Mesothelial cell of epicardium (in vitro differentiated cells): Measurements from ENCODE around the gene ARHGAP42. TPM values are rescaled to one million over a fixed set of nuclear protein-coding genes. Genes with fewer than 3 reads are reported as not detected.

Source experiments
- DNase-seq, 2 experiments: peaks; one replicate each; pipeline ENCODE4 v3.0.0; 2021; ENCODE audit warnings: low spot score in 2 of 2; ENCODE audit not compliant: unreplicated experiment in 2 of 2
- H3K27ac Mint-ChIP-seq: 2 replicates; pipeline ENCODE4 v1.8.0; 2021; ENCODE audit warnings: mixed read lengths
- H3K27me3 Mint-ChIP-seq: 2 replicates; pipeline ENCODE4 v1.8.0; 2021; ENCODE audit warnings: low read depth, mixed read lengths
- H3K36me3 Mint-ChIP-seq: 2 replicates; pipeline ENCODE4 v1.8.0; 2021; ENCODE audit warnings: mixed read lengths
- H3K4me1 Mint-ChIP-seq: 2 replicates; pipeline ENCODE4 v1.8.0; 2021; ENCODE audit warnings: mixed read lengths
- H3K4me3 Mint-ChIP-seq: 2 replicates; pipeline ENCODE4 v1.8.0; 2021; ENCODE audit warnings: mild to moderate bottlenecking, moderate library complexity, mixed read lengths
- H3K9me3 Mint-ChIP-seq: 2 replicates; pipeline ENCODE4 v1.8.0; 2021; ENCODE audit warnings: mixed read lengths
- total RNA-seq: library from RNA; stranded (reverse); gene quantifications from 3 replicates; pipeline ENCODE4 v1.2.1, GENCODE V29; 2021
- TF ChIP-seq, protein P1 (sequence below): fragments of 200-600 bp; sonication (generic); IDR thresholded peaks from one replicate; pipeline ENCODE4 v1.5.0; 2021; ENCODE audit warnings: antibody characterized with exemption; ENCODE audit not compliant: unreplicated experiment

Gene ARHGAP42
- total RNA-seq, 1 donor from 2014 or later = 19.4 TPM

DNA sequence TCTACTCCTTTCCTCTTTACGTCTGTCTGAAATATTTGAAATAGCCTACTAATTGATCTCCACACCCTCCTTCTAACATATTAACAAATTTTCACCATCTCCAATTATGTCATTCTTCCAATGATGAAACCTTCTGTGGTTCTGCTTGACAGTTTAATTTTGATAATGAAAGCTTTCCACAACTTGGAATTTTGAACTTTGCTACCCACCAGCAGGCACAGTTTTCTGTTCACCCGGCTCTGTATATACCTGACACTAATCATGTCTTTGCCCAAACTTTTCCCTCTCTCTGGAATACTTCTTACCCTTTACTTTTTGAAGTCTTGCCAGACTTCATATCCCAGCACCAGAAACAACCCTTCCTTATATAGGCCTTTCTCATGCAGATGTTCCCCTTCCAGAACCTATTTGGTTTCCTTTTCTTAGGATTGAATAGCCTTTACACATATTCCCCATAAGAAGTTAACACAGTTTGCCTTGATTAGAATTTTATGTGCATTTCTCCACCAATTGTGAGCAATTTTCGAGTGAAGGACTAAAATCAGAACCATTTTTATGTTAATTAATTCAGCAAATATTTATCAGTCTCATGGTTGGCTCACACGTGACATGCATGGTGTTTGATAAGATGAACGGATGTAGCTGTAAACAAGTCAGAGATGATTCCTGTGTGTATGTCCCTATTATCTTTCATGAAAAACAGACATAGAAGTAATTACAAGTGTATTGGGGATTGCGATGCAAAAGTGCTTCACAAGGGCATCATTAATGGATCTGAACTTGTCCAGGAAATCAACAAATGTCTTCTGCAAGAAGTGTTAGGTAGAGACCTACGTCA is 173.4 kb downstream of the ARHGAP42 start:
- peaks cover 32% of the 10 kb centered on the region for H3K4me1 Mint-ChIP-seq
- peaks cover 6% of the 10 kb centered on the region for H3K9me3 Mint-ChIP-seq
- H3K27ac Mint-ChIP-seq = no peak overlapping the region
- no peak overlapping the region for H3K4me3 Mint-ChIP-seq
- TF ChIP-seq, protein P1, sequence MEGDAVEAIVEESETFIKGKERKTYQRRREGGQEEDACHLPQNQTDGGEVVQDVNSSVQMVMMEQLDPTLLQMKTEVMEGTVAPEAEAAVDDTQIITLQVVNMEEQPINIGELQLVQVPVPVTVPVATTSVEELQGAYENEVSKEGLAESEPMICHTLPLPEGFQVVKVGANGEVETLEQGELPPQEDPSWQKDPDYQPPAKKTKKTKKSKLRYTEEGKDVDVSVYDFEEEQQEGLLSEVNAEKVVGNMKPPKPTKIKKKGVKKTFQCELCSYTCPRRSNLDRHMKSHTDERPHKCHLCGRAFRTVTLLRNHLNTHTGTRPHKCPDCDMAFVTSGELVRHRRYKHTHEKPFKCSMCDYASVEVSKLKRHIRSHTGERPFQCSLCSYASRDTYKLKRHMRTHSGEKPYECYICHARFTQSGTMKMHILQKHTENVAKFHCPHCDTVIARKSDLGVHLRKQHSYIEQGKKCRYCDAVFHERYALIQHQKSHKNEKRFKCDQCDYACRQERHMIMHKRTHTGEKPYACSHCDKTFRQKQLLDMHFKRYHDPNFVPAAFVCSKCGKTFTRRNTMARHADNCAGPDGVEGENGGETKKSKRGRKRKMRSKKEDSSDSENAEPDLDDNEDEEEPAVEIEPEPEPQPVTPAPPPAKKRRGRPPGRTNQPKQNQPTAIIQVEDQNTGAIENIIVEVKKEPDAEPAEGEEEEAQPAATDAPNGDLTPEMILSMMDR = no peak
- H3K27me3 Mint-ChIP-seq = no peaks in the 10 kb centered on the region
- H3K36me3 Mint-ChIP-seq = no peaks in the 10 kb centered on the region
- no peak for DNase-seq

DNA sequence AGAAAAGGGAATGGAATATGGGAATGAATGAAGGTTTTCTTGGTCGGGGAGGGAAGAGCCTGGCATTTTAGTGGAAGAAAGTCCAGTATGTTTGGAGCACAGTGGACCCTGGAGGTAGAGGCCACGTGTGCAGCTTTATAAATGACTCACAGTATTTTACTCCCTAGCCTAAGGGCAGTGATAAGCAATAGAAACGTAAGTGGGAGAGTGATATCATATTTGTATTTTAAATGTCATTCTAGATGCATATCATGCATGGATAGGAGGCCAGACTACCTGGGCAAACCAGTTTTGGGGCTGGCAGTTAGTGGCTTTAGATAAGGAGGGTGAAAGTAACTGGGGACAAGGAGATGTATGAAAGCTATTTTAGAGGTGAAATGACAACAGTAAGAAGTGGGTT is 174.1 kb downstream of the ARHGAP42 start:
- Mint-ChIP-seq H3K9me3 (peaks cover 6% of the 10 kb centered on the region), H3K4me3 (no peak overlapping the region), H3K27me3 (no peaks in the 10 kb centered on the region), H3K36me3 (peaks cover 2% of the 10 kb centered on the region), H3K4me1 (peaks cover 27% of the 10 kb centered on the region), H3K27ac (no peak overlapping the region)
- DNase-seq = no peak
- TF ChIP-seq, protein P1 = no peak

DNA sequence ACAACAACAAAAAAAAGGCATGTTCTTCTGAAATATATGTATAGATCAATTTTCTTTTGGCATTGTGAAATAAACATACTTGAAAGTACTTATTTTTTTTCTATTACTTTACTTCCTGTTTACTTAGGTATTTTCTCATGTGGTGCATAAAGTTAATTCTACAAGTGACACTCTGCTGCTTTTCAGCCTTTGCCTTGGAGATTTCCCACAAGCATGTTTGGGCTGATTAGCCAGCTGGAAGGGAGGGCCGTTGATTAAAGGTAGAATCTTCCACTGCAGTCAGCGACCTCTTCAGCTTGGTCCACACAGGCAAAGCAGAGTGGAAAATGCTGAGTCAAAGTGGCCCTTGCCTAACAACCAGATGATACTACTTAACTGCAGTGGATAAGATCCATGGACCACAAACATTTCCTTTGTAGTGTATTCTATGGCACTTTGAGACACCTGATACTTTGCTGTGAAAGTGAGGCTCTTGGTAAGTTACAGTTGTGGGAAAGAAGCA is 176.0 kb downstream of the ARHGAP42 start:
- Mint-ChIP-seq H3K27ac (peak overlapping the region; percentile 10), H3K9me3 (peaks cover 6% of the 10 kb centered on the region), H3K36me3 (peaks cover 2% of the 10 kb centered on the region), H3K4me1 (peaks cover 13% of the 10 kb centered on the region), H3K4me3 (no peak overlapping the region), H3K27me3 (no peaks in the 10 kb centered on the region)
- TF ChIP-seq, protein P1 = no peak
- DNase-seq = no peak

DNA sequence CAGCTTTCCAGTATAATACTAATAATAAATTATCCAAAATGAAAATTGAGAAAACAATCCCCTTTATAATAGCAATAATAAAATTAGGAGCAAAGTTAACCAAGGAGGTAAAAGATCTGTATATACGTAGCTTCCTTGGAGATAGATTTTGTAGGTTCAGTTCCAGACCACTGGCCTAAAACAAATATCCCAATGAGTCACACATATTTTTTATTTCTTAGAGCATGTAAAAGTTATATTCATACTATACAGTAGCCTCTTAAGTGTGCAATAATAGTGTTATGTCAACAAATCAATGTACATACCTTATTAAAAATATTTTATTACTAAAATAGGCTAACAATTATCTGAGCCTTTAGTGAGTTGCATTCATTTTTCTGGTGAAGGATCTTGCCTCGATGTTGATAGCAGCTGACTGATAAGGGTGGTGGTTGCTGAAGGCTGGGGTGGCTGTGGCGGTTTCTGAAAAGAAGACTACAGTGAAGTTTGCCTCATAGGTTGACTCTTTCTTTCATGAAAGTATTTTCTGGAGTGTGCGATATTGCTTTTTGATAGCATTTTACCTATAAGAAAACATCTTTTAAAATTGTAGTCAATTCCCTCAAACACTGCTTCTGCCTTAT is 178.5 kb downstream of the ARHGAP42 start:
- Mint-ChIP-seq H3K4me3 (no peak overlapping the region), H3K27me3 (no peaks in the 10 kb centered on the region), H3K9me3 (peaks cover 6% of the 10 kb centered on the region), H3K36me3 (peaks cover 2% of the 10 kb centered on the region), H3K4me1 (peaks cover 13% of the 10 kb centered on the region), H3K27ac (no peak overlapping the region)
- TF ChIP-seq, protein P1 = no peak
- no peak for DNase-seq

DNA sequence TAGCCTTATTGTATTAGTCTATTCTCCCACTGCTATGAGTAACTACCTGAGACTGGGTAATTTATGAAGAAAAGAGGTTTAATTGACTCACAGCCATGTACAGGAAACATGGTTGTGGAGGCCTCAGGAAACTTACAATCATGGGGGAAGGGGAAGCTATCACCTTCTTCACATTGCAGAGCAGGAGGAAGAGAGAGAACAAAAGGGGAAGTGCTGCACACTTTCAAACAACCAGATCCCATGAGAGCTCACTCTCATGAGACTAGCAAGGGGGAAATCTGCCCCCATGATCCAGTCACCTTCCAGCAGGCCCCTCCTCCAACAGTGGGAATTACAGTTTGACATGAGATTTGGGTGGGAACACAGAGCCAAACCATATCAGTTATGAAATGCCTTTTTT is 179.4 kb downstream of the ARHGAP42 start:
- no peaks in the 10 kb centered on the region for H3K27me3 Mint-ChIP-seq
- H3K4me3 Mint-ChIP-seq = no peak overlapping the region
- H3K9me3 Mint-ChIP-seq = peaks cover 4% of the 10 kb centered on the region
- peaks cover 2% of the 10 kb centered on the region for H3K36me3 Mint-ChIP-seq
- H3K27ac Mint-ChIP-seq = no peak overlapping the region
- no peak for DNase-seq
- peaks cover 6% of the 10 kb centered on the region for H3K4me1 Mint-ChIP-seq
- TF ChIP-seq, protein P1 = no peak
